SW480 (cell line): ENCODE measurements around the gene ROS1.
"Not testable (repeated sequence)": the region's sequence is repeated elsewhere in the genome, so short reads cannot be mapped to it uniquely, and the experiment has no call there.

Experiments
- DNase-seq: peaks from one replicate; pipeline ENCODE4 v3.0.0-alpha.2; 2016; ENCODE audit warnings: low spot score

ROS1 gene

DNA sequence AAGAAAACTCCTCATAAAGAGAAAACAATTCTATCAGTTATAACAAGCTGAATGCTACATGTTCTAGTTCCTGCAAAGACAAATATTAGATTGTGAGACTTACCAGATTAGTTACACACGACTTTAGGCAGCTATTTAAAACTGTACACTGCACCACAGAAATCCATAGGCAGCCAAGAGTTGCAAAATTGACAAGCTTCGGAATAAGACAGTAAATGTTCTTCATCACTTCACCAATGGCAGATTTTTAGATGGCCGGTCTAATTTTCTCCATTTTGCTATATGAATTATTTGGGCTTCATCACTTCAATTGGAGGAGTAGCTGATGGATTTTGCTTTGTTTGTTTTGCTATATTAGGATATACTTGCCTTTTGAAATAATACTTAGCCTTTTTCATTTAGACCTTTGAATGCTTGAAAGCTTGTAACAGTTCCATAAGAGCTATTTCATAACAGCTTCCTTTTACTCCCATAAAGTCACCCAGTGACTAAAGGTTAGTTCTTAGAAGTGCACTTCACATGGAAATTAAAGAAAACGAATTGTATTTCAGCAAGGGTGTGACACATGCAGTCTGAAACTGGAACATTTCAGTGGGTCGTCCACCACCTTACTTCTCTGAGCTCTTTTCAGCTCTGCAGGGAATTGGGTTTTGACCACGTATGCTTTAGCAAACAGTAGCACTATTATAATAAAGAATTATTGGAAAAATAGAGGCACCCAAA, at the start of gene ROS1:
ROS1 (minus strand) TSS at position 512 of the 723 bp plus-strand sequence; CDS start at position 226, 286 bp downstream.
- no peak for DNase-seq

DNA sequence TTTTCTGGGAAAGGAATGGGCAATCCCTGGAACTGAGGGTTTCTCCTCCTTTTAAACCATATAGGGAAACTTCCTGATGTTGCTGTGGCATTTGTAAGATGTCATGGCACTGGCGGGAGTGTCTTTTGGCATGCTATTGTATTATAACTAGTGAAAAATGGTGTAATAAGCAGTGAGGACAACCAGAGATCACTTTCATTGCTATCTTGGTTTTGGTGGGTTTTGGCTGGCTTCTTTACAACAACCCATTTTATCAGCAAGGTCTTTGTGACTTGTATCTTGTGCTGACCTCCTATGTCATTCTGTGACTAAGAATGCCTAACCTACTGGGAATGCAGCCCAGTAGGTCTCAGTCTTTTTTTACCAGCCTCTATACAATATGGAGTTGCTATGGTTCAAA, 47.7 kb upstream of the ROS1 start:
- DNase-seq: no peak

DNA sequence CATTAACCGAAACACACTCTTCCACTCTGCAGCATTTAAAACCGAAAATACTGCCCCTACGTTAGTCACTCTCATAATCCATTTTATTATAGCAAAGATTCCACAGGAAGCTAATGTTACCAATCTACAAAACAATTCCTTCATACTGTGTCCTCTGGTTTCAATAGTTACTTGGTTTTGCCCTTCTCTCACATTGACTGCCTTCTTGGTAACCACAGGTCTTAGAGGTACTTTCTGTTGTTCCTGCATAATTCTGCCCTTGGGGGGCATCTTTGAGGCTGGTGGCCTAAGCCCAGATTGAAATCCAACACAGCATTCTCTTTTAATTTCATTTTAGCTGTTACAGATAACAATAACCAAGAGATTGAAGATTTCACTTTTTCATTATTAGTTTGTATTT, 46.9 kb upstream of the ROS1 start:
- no peak for DNase-seq

DNA sequence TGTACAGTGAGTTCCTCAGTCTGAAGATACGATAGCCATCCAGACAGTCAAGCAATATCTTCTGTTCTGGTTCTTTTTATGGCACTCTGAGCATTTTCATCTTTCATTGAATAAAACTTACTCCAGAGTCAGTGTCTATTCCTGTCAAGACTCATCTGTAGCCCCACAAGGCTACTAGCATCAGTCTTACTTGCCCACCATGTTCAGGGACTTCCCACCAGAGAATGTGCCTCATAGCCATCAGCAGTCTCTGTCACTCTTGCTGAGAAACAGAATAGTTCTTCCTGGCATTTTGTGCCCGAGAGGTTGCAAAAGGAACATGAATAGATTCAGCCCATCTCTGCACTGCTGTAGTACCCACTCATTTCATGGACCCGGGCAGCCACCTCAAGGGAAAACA, 44.0 kb upstream of the ROS1 start:
- DNase-seq: no peak

DNA sequence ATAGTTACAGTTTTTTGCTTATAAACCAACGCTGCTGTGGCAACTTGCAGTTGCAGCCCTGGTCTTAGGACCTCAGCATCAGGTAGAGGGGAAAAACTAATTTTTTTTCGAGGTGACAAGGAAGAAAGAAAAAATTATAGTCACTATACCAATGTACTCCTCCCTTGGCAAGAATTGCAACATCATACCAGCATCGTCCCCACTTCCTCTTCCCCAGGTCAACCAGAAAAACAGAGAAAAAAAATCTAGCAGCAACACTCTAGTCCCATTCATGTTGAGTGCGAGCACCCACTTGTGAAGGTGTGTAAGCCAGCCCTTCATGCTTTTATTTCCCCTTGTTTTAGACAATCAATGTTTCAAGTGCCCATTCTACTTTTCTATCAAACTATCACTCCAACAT, 43.6 kb upstream of the ROS1 start:
- DNase-seq: no peak

DNA sequence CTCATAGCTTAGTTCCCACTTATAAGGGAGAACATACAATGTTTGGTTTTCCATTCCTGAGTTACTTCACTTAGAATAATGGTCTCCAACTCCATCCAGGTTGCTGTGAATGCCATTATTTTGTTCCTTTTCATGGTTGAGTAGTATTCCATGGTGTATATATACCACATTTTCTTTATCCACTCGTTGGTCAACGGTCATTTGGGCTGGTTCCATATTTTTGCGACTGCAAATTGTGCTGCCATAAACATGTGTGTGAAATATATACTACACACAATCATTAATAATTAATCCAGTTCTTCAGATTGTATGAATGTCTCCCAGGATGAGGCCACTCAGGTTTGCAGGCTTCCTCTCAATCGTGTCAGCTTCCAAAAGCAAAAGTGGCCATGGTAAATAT, 42.8 kb upstream of the ROS1 start:
- not testable (repeated sequence) for DNase-seq

DNA sequence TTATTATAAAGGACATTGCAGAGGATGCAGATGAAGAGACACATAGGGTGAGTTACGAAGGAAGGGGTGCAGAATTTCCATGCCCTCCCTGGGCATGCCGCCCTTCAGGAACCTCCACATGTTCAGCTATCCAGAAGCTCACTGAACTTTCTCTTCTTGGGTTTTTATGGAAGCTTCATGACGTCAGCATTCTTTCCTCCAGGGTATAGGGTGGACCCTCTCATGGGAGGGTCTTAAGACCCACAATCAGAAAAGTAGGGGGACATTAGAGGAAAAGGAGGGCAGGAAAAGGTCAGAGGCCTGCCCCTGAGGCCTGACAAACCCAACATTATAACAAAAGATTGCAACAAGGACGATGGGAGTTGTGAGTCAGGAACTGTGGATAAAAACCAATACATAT, 42.1 kb upstream of the ROS1 start:
- DNase-seq: no peak

DNA sequence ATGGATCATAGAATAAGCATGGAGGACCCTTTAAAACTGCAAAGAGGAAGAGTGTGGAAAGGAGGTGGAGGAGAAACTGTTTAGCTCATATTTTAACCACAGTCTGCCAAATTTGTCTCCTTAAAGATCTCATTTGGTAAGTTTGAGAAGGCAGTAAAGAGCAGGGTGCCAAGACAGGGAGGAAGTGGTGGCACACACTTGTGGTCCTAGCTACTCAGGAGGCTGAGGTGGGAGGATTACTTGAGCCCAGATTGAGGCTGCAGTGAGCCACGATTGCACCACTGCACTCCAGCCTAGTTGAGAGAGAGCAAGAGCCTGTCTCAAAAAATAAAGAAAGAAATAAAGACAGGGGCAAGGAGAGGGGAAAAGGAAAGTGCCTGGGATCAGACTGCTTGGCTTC, 39.9 kb upstream of the ROS1 start:
- no peak for DNase-seq

DNA sequence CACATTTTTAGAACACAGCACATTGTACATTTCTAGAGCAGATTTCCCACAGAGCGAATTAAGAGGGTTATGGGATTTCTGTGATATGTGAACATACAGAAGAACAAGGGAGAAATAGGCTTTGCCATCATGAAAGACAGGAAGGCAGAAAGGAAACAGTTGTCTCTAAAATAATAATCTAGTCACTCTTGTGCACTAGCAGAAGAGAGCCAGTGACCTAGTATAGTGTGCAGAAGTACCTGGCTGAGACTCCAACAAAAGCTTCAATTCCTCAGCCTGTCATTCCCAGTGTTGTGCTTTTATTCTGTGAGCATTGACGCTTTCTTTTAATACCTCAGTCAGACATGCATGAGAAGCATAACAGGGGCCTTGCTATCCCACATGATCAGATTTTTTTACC, 39.0 kb upstream of the ROS1 start:
- no peak for DNase-seq

DNA sequence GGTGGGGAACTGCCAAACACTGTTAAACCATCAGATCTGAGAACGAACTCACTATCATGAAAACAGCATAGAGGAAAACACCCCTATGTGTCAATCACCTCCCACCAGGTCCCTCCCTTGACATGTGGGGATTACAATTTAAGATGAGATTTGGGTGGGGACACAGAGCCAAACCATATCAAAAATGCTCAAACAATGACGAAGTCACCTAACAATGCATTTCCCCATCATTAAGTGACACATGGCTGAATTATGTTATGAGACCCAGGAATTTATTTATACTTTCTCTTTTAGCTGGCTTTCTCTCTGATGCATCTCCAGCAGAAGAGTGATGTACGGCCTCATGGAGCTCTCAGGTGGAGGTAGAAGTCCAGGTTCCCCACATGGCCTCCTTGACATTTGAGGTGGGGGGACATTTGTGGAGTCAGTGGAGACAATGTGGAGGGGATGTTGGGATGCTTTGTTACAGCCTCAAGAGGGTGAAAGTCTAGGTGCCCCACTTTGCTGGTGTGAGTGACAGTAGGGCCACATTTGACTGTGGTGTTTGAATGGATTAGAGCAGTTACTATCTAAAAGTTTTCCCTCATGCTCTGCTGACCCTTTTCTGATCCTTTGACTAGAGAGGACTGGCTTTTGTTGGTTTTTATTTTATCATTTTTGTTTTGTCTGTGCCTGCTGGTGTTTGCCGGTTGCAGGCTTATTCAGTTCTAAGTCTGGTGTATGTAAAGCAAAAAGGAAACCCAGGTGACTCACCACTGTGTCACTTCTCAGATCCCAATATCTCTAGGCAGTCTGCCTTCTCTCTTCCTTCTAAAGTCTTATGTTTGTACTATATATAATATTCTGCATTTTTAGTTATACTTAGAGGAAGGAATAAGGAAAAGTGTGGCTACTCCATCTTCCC, 38.3 kb upstream of the ROS1 start:
- DNase-seq: peak; percentile 27

DNA sequence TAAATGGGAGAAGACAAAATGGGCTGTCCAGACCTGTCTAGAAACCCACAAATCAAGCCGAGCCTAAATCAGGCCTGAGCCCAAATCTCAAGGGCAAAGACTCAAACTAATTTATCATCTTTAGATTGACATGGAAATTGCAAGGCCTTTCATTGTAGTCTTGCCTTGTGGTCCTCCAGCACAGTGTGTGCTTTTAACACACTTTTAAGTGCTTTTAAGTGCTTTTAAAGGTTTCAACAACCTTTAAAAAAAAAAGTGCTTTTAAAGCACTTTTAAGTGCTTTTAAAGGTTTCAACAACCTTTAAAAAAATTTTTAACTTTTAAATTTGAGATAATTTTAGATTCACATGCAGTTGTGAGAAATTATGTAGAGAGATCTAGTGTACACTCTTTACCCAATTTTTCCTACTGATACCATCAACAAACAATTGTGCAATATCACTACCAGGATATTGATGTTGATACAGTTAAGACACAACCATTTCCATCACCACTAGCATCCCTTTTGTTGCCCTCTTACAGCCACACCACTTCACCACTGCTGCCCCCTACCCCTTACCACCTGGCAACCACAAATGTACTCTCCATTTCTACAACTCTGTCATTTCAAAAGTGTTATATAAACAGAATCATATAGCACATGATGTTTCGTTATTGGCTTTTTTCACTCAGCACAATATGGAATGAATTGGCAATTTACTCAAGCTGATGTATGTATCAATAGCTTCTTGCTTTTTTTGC, 33.6 kb upstream of the ROS1 start:
- DNase-seq: no peak

DNA sequence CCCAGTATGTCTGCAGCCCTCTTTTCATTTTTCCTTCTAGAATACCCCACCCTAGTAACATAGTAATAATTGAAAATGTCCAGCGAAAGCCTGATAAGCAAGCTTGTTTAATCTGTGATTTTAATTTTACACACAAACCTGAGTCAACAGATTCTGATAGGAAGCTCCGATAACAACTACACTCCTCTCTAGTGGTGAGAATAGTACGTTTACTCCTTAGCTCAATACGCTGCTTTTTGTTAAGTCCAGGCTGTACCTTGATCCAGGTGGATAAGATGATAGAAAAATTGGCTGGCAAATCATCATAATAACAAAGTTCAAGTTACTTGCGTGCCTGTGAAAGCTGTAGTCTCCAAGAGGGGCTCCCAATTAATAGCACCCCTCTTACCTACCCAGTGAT, 31.3 kb upstream of the ROS1 start:
- no peak for DNase-seq

DNA sequence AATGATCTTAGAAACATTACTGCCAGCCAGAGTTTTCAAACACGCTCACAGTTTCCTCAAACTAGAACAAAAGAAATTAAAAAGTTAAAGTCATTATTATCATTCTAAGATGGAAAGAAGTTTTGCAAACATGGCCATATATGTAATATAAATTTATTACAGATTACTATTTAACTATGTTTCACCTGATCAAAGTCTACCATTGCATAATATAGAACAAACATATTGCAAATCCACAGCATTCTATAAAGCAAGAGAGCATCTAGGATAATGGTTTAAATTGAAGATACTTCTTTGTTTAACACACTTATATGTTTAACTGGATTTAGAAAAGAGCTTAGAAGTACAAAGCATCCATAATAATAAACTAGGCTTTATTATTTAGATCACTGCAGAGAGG, 30.5 kb upstream of the ROS1 start:
- DNase-seq: no peak

DNA sequence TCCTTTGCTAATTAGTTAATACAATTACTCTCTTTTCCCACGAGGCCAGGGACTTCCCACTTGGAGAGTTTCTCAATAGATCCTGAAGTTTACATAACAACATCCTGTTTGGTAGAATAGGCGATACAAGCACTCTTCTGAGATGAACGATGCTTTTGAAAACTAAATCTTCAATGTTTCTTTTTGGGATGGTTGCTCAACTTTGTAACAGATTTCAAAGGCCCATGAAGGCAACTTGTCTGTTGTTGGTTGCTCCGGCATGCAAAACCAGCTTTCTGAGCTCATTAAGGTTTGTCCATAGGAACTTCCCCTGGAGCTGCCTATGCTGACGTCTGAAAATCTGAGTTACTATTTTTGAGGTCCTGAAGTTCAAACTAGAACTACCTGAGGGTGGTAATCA, 25.9 kb upstream of the ROS1 start:
- no peak for DNase-seq

DNA sequence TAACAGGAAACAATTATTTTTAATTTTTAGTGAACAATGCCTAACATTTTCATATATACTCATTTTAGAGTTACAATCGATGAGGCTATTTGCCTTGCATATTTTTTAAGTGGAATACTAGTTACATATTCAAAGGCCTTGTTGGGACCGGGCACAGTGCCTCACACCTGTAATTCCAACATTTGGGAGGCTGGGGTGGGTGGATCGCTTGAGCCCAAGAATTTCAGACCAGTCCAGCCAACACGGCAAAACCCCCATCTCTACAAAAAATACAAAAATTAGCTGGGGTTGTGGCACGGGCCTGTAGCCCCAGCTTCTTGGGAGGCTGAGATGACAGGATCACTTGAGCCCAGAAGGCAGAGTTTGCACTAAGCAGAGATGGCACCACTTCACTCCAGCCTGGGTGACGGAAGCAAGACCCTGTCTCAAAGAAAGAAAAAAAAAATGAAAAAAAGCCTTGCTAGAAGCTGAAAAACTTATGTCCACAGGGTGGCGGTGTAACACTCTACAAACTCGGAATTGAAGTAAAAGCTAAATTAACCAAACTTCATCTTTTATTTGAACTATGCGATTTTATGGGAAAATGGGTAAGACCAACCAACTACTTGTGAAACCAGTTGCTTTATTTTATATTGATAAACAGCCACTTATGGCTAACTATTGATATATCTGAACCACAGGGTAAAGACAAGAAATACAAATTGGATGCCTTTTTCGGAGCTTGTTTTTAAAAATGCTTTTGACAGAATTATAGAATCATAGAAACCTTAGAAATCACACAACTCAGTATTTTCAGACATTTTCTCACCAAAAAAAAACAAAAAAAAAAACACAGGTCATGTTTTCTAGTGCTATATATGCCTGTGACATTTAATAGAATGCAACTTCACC, 24.1 kb upstream of the ROS1 start:
- DNase-seq: peak; percentile 39

DNA sequence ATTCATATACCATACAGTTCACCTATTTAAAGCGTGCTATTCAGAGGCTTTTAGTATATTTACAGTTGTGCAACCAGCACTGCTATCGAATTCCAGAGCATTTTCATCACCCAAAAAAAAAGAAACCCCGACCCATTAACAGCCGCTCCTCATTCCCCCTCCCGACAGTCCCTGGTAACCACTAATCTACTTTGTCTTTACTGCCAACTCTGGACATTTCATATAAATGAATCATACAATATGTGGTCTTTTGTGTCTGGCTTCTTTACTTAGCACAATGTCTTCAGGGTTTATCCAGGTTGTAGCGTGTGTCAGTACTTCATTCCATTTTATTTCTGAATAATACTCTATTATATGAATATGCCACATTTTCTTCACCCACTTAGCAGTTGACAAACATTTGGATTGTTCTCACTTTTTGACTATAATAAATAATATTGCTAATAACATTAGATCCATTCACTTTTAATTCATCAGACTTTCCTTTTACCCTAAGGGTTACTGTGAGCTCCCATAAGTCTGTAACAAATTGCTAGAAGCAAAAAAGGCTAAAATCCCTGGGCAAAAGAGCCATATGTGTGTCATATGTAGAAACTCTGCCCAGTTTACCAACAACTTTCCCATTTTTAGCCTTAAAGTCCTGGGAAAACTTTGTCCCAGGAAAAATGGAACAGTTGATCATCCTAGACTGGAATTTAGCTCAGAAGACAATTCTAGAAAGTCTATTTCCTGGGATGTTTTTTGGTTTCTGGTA, 23.2 kb upstream of the ROS1 start:
- DNase-seq: peak; percentile 65

DNA sequence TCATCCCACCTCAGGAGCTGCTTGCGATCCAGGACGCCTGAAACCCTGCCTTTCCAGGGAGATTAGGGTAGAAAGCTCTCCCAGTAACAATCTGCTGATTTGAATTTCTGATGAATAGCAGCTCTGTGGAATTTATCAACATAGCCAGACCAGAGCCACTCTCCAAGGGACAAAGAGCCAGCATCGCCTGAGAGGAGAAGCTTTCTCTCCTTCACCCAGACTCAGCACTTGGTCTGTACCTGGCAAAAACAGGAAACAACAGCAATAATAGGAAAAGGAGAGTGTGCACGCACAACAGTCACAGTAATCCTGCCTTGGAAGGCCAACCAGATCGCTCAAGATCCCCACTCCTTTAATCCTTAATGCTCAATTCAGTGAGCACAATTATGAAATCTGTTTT, 22.3 kb upstream of the ROS1 start:
- no peak for DNase-seq

DNA sequence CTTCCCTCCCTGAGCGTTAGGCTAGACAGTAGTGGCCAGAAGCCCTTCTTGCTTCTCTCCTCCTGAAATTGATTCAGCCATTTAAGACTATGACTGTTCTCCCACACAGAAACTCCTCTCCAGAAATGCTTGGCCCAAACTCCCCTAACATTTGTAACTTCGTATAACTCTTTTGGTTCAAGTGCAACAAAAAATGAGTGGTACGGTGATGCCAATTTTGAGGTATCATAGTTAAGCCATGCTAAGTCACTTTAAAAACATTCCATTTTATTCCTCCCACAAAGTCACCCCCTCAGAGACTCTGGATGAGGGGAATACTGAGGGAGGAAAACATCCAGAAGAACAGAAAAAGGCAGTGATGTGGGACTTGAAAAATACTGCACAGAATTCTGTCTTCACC, 21.1 kb upstream of the ROS1 start:
- DNase-seq: no peak

DNA sequence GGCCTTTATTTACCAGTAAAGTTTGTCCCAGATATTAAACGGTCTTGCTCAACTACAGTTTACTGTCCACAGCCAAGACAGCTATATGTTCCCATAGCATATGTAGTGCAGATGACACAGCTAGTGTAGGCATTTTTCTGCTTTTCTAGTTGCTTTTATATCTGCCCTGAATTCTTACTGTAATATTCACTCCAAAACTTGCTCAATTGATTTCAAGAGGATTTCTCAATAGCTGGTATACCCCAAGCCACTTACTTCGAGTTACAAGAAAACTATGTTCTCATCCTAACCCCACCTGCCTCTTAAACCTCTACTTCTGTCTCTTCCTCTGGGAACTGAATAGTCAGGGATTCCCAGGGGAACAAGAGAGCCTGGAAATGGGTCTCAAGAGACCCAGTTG, 18.9 kb upstream of the ROS1 start:
- DNase-seq: no peak

DNA sequence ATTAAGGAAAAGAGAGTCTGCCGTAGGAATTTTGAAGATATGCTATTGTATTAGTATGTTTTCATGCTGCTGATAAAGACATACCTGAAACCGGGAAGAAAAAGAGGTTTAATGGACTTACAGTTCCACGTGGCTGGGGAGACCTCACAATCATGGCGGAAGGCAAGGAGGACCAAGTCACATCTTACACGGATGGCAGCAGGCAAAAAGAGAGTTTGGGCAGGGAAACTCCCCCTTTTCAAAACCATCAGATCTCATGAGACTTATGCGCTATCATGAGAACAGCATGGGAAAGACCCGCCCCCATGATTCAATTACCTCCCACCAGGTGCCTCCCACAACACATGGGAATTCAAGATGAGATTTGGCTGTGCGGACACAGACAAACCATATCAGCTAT, 16.6 kb upstream of the ROS1 start:
- not testable (repeated sequence) for DNase-seq

DNA sequence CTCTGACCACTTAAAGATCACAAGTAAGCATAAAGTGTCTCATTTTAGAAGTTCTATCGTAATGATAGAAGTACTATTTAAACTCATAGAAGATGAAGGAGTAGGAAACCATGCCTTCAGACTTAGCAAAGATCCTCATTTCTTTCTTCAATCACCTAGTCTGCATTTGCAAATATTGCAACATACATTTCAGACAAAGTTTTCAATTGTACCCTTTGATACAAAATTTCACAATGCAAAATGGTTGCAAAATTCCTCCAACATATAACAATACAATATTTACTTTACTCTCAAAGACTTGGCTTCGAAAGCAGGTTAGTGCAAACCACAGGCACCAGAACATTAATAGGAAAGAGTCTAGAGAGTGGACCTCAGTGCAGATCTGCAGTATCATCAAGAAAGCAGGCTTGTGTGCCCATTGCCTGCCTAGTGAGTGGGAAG, 16.1 kb upstream of the ROS1 start:
- DNase-seq: no peak
